Measurements from ENCODE around the gene THPO. TPM values are rescaled to one million over a fixed set of nuclear protein-coding genes. Genes with fewer than 3 reads are reported as not detected.

THPO gene
- total RNA-seq, 4 donors from 2014 or later = 0.40 to 1.3 (median 0.64) TPM

DNA sequence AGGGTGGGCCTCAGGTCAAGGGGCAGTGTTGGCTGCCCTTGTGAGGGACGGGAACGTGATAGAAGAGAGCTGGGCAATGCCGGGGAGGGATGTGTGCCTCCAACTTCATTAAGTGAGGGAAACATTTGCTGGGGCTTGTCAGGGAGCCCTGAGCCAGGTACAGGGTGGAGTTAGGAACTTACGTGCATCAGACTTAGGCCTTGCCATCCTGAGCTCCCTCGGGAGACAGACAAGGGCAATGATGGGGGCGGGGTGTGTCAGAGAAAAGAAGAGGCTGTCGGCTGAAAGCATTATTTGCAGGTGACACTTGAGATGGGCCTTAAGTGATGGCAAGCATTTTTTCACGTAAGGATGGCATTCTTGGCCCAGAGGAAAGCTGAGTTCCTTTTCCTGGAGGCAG is 39.0 kb downstream of the THPO start:
- intact Hi-C loops (cut with DNase I) = no loop called here
- WGBS = 45% methylated on average over 8 of the region's 8 CpGs
- no peaks in the 10 kb centered on the region for H3K9me3 ChIP-seq
- TF ChIP-seq POLR2A (IDR thresholded peaks at IDR 0.05; ENCODE audit: low read depth) (no peak), POLR2AphosphoS5 (IDR thresholded peaks at IDR 0.05) (no peak), EP300 (IDR thresholded peaks at IDR 0.05) (no peak)
- TF ChIP-seq, protein P1, sequence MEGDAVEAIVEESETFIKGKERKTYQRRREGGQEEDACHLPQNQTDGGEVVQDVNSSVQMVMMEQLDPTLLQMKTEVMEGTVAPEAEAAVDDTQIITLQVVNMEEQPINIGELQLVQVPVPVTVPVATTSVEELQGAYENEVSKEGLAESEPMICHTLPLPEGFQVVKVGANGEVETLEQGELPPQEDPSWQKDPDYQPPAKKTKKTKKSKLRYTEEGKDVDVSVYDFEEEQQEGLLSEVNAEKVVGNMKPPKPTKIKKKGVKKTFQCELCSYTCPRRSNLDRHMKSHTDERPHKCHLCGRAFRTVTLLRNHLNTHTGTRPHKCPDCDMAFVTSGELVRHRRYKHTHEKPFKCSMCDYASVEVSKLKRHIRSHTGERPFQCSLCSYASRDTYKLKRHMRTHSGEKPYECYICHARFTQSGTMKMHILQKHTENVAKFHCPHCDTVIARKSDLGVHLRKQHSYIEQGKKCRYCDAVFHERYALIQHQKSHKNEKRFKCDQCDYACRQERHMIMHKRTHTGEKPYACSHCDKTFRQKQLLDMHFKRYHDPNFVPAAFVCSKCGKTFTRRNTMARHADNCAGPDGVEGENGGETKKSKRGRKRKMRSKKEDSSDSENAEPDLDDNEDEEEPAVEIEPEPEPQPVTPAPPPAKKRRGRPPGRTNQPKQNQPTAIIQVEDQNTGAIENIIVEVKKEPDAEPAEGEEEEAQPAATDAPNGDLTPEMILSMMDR (IDR thresholded peaks at IDR 0.05) = no peak
- H3K27me3 ChIP-seq = no peaks in the 10 kb centered on the region
- peaks cover 23 to 49% (median 43%) of the 10 kb centered on the region in 4 donors for H3K36me3 ChIP-seq
- peaks cover 38 to 64% (median 49%) of the 10 kb centered on the region in 4 donors for H3K4me1 ChIP-seq
- DNase-seq (ENCODE audit: extremely low spot score) = no peak
- H3K4me3 ChIP-seq = peak overlapping the region; percentile 84 to 97 (median 90)
- H3K27ac ChIP-seq (replicated peaks in 1 of 4) = peak overlapping the region; percentile 98 to 99 (median 99)

DNA sequence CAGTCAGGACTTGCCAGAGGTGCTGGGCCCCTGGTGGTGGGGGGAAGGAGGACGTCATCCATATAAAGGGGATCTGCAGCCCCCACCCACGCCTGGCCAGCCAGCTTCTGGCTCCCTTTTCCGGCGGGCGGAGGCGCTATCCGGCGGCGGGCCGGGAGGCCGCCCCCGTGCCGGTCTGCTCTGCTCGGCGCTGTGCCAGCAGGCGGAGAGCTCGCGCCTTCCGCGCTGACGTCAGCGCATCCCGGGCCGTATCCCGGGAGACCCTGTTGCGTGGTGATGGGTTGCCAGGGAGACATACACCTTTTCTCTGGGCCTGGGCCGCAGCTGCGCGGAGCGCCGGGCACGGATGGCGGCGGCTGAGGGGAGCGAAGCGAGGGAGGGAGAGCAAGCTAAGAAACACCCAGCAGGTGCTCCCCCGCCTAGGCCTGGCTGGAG is 39.5 kb downstream of the THPO start:
- TF ChIP-seq, protein P1 (IDR thresholded peaks at IDR 0.05) = peak in 1 of 3 experiments; percentile 18
- TF ChIP-seq POLR2AphosphoS5 (IDR thresholded peaks at IDR 0.05) (peak; percentile 80 to 89), POLR2A (IDR thresholded peaks at IDR 0.05; ENCODE audit: low read depth) (no peak)
- H3K4me1 ChIP-seq = peaks cover 38 to 64% (median 49%) of the 10 kb centered on the region in 4 donors
- H3K4me3 ChIP-seq = peak overlapping the region; percentile 84 to 97 (median 90)
- no peak for DNase-seq (ENCODE audit: extremely low spot score)
- no peaks in the 10 kb centered on the region for H3K27me3 ChIP-seq
- peaks cover 27 to 49% (median 43%) of the 10 kb centered on the region in 4 donors for H3K36me3 ChIP-seq
- intact Hi-C loops (cut with DNase I) = no loop called here
- no peaks in the 10 kb centered on the region for H3K9me3 ChIP-seq
- 3% methylated on average over 23 of the region's 37 CpGs for WGBS
- peak overlapping the region; percentile 98 to 99 (median 99) for H3K27ac ChIP-seq (replicated peaks in 1 of 4)

DNA sequence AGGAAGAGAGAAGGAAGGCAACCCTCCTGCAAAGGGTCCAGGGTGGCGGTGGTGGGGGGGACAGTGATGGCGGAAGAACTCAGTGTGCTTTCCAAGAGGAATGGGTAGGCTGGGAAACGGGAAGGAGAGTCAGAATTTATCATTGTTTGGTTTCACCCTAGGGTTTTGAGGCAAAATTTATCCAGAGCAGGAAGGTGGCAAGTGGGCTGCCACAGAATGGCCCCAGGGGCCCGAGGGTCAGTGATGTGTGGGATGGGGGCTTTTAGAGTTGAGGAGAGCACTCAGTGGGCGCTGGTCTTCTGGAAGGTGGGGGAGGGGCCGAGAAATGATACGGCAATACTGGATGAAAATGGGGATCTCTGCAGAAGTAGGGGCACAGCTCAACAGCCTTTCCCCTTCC is 40.0 kb downstream of the THPO start:
- H3K4me1 ChIP-seq = peaks cover 38 to 64% (median 49%) of the 10 kb centered on the region in 4 donors
- H3K9me3 ChIP-seq = no peaks in the 10 kb centered on the region
- WGBS = 44% methylated on average over 7 of the region's 7 CpGs
- intact Hi-C loops (cut with DNase I) = no loop called here
- peaks cover 28 to 49% (median 43%) of the 10 kb centered on the region in 4 donors for H3K36me3 ChIP-seq
- peak overlapping the region; percentile 84 to 97 (median 90) for H3K4me3 ChIP-seq
- TF ChIP-seq EP300 (IDR thresholded peaks at IDR 0.05) (no peak), POLR2A (IDR thresholded peaks at IDR 0.05; ENCODE audit: low read depth) (no peak), POLR2AphosphoS5 (IDR thresholded peaks at IDR 0.05) (no peak)
- TF ChIP-seq, protein P1 (IDR thresholded peaks at IDR 0.05) = no peak
- H3K27ac ChIP-seq (replicated peaks in 1 of 4) = peak overlapping the region; percentile 98 to 99 (median 99)
- no peaks in the 10 kb centered on the region for H3K27me3 ChIP-seq
- no peak for DNase-seq (ENCODE audit: extremely low spot score)

DNA sequence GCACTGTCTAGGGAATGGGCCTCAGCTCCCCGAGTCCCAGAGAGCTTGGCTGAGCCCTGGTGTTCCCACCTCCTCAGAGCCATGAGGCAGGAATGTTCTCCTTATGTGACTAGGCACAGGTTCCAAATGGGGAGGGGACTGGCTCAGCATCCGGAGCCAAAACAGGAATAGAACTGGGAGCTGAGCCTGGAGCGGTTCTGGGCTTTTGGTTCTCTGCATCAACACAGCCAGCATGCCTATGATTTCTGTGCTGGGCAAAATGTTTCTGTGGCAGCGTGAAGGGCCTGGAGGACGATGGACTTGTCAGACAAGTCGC is 40.6 kb downstream of the THPO start, which contains the start of gene FAM131A:
TSS of gene FAM131A (plus strand) at position 202 of the 316 bp plus-strand sequence. CDS start at position 233, 31 bp downstream.
- peak within 1 kb of the TSS; percentile 84 to 97 (median 90) for H3K4me3 ChIP-seq
- peak; percentile 94 for DNase-seq (ENCODE audit: extremely low spot score)
- TF ChIP-seq, protein P1 (IDR thresholded peaks at IDR 0.05) = peak in 1 of 3 experiments; percentile 7
- TF ChIP-seq EP300 (IDR thresholded peaks at IDR 0.05) (no peak), POLR2AphosphoS5 (IDR thresholded peaks at IDR 0.05) (peak; percentile 75 to 78)
- H3K27me3 ChIP-seq = no peaks in the 10 kb centered on the region
- WGBS = 19% methylated on average over 6 of the region's 6 CpGs
- peaks cover 38 to 64% (median 53%) of the 10 kb centered on the region in 4 donors for H3K4me1 ChIP-seq
- peaks cover 26 to 49% (median 43%) of the 10 kb centered on the region in 4 donors for H3K36me3 ChIP-seq
- H3K27ac ChIP-seq (replicated peaks in 1 of 4) = peak within 1 kb of the TSS; percentile 98 to 99 (median 99)
- no peaks in the 10 kb centered on the region for H3K9me3 ChIP-seq
- intact Hi-C loops (cut with DNase I) = no loop called here

Data from esophagus muscularis mucosa (tissue), 4 donors.